Right lobe of liver (tissue), 6 donors: Measurements from ENCODE around the gene RAET1E. TPM values are rescaled to one million over a fixed set of nuclear protein-coding genes. Genes with fewer than 3 reads are reported as not detected.
"Not testable (repeated sequence)": the region's sequence is repeated elsewhere in the genome, so short reads cannot be mapped to it uniquely, and the experiment has no call there.

ENCODE experiments used
- ATAC-seq, 4 donors: fragments of 200-7000 bp; cut with Tn5 transposase; one replicate each; pipeline ENCODE4 v1.9.1; 2020; ENCODE audit warnings: mild to moderate bottlenecking in 4 of 4, moderate library complexity in 4 of 4
- DNase-seq, 3 donors: peaks; one replicate each; pipeline ENCODE4 v3.0.0-alpha.2; 2020
- H3K27ac ChIP-seq, 3 donors: fragments of 200-600 bp; one replicate each; pipeline ENCODE4 v1.8.0; 2022
- H3K27me3 ChIP-seq, 2 donors: fragments of 200-600 bp; one replicate each; pipeline ENCODE4 v1.8.0; 2022
- H3K36me3 ChIP-seq, 4 donors: fragments of 200-600 bp; sonication (generic) in 1 of 4; one replicate each; pipeline versions ENCODE4 v1.5.1 to v1.8.0; 2017 to 2022; ENCODE audit warnings: control low read depth in 1 of 4
- H3K4me1 ChIP-seq, 4 donors: fragments of 200-600 bp; sonication (generic) in 1 of 4; one replicate each; pipeline versions ENCODE4 v1.5.1 to v1.8.0; 2017 to 2022; ENCODE audit warnings: control low read depth in 1 of 4
- H3K4me3 ChIP-seq, 3 donors: fragments of 200-600 bp; one replicate each; pipeline ENCODE4 v1.8.0; 2022
- H3K9me3 ChIP-seq, 4 donors: fragments of 200-600 bp; sonication (generic) in 1 of 4; one replicate each; pipeline versions ENCODE4 v1.5.1 to v1.8.0; 2017 to 2022; ENCODE audit warnings: control low read depth in 1 of 4
- CTCF ChIP-seq, 4 donors: fragments of 200-600 bp in 3 of 4; fragments of 450-650 bp in 1 of 4; IDR thresholded peaks; one replicate each; pipeline versions ENCODE4 v1.5.1 to v1.8.0; 2016 to 2022; ENCODE audit warnings: antibody characterized with exemption in 4 of 4, mild to moderate bottlenecking in 2 of 4
- POLR2A ChIP-seq: fragments of 450-650 bp; IDR thresholded peaks from one replicate; pipeline ENCODE4 v1.6.1; 2017; ENCODE audit warnings: antibody characterized with exemption, mild to moderate bottlenecking
- WGBS: methylation state at CpG from one replicate; pipeline ENCODE4 v1.1.6; 2018; ENCODE audit warnings: low coverage, low lambda C conversion rate; ENCODE audit not compliant: insufficient coverage; ENCODE audit errors: missing lambda C conversion rate; 5-methylcytosine and 5-hydroxymethylcytosine counted together
- intact Hi-C, 2 donors: fragments of 100-400 bp; cut with DNase I; formaldehyde crosslinking; loops; one replicate each; pipeline versions ENCODE4 v1.11.2 to v1.14.1; 2022
- total RNA-seq, 6 experiments: library from RNA; depleted of rRNA in 2 of 6; stranded (reverse); fragments of >200 nt in 2 of 6; fragmentation: NEBNext Ultra II Directional in 3 of 6; extraction: Animal tissue kit (Norgen Biotek cat#: 25700) in 3 of 6; gene quantifications; one replicate each; pipeline versions ENCODE4 v1.1.0 to v1.2.4, GENCODE V29; 2016 to 2023
- donor health status: DM: no; HTN: yes; CAD: no.
- donor health status: DM: no; HTN: no; CAD: no.
- donor health status: DM: no; HTN: no; CAD: no.
- donor health status: DM: no; HTN: yes; CAD: no.
- donor health status: DM: no; HTN: yes; CAD: no.

RAET1E gene
- total RNA-seq, 6 experiments from 2014 or later: not detected

- DNase-seq (no peak), ATAC-seq (peak in 3 of 4 donors; percentile 2 to 17 (median 8))
- 3% methylated on average over 18 of the region's 58 CpGs for WGBS
- Histone ChIP-seq H3K9me3 (no peaks in the 10 kb centered on the region), H3K4me1 (peaks cover 0 to 16% (median 4%) of the 10 kb centered on the region in 4 donors), H3K36me3 (no peaks in the 10 kb centered on the region), H3K27ac (no peak overlapping the region), H3K27me3 (peaks cover 8 to 49% of the 10 kb centered on the region in 2 donors), H3K4me3 (peak overlapping the region; percentile 29 to 50 (median 38))
- no peak for TF ChIP-seq CTCF (IDR thresholded peaks at IDR 0.05)
- TF ChIP-seq POLR2A: no peak
- intact Hi-C loops: no loop called here
Measured at GRCh38 chr6:149938571-149939355, 40.9 kb upstream of the RAET1E start.

- Histone ChIP-seq H3K27me3 (peaks cover 8 to 49% of the 10 kb centered on the region in 2 donors), H3K4me1 (peaks cover 0 to 16% (median 4%) of the 10 kb centered on the region in 4 donors), H3K4me3 (peak overlapping the region; percentile 29 to 50 (median 38))
- WGBS: 5% methylated on average over 16 of the region's 20 CpGs
- H3K36me3 ChIP-seq, H3K27ac ChIP-seq, DNase-seq, intact Hi-C loops, H3K9me3 ChIP-seq: not testable (repeated sequence)
- peak; percentile 19 to 41 (median 36) for ATAC-seq
- TF ChIP-seq CTCF (IDR thresholded peaks at IDR 0.05): peak in 1 of 4 donors; percentile 6
Measured at GRCh38 chr6:149938013-149938570, 40.2 kb upstream of the RAET1E start.

GRCh38 chr6:149936743-149937142, 38.8 kb upstream of the RAET1E start:
- 13% methylated on average over 1 of the region's 2 CpGs for WGBS
- peaks cover 8 to 43% of the 10 kb centered on the region in 2 donors for H3K27me3 ChIP-seq
- intact Hi-C loops: no loop called here
- H3K9me3 ChIP-seq: no peaks in the 10 kb centered on the region
- no peak overlapping the region for H3K4me3 ChIP-seq
- TF ChIP-seq POLR2A (no peak), CTCF (IDR thresholded peaks at IDR 0.05) (no peak)
- no peak for ATAC-seq
- H3K36me3 ChIP-seq: no peaks in the 10 kb centered on the region
- peaks cover 0 to 16% (median 4%) of the 10 kb centered on the region in 4 donors for H3K4me1 ChIP-seq
- no peak overlapping the region for H3K27ac ChIP-seq
- DNase-seq: no peak

- H3K36me3 ChIP-seq: no peaks in the 10 kb centered on the region
- DNase-seq (no peak), ATAC-seq (no peak)
- H3K9me3 ChIP-seq: no peaks in the 10 kb centered on the region
- peaks cover 0 to 10% (median 4%) of the 10 kb centered on the region in 4 donors for H3K4me1 ChIP-seq
- H3K27me3 ChIP-seq: peaks cover 6 to 38% of the 10 kb centered on the region in 2 donors
- 45% methylated on average over 2 of the region's 2 CpGs for WGBS
- no peak for TF ChIP-seq CTCF (IDR thresholded peaks at IDR 0.05)
- TF ChIP-seq POLR2A: no peak
- no peak overlapping the region for H3K4me3 ChIP-seq
- intact Hi-C loops: no loop called here
- no peak overlapping the region for H3K27ac ChIP-seq
Measured at GRCh38 chr6:149935668-149936067, 37.8 kb upstream of the RAET1E start.
